Right lobe of liver (tissue), 6 donors: Measurements from ENCODE around the gene ITGB3BP. TPM values are rescaled to one million over a fixed set of nuclear protein-coding genes. Genes with fewer than 3 reads are reported as not detected.
A peak's percentile ranks its signal among the peaks of the same experiment; 100 is the strongest.

Experiments
- ATAC-seq, 4 donors: fragments of 200-7000 bp; cut with Tn5 transposase; one replicate each; pipeline ENCODE4 v1.9.1; 2020; ENCODE audit warnings: mild to moderate bottlenecking in 4 of 4, moderate library complexity in 4 of 4
- DNase-seq, 3 donors: peaks; one replicate each; pipeline ENCODE4 v3.0.0-alpha.2; 2020
- H3K27ac ChIP-seq, 3 donors: fragments of 200-600 bp; one replicate each; pipeline ENCODE4 v1.8.0; 2022
- H3K27me3 ChIP-seq, 2 donors: fragments of 200-600 bp; one replicate each; pipeline ENCODE4 v1.8.0; 2022
- H3K36me3 ChIP-seq, 4 donors: fragments of 200-600 bp; sonication (generic) in 1 of 4; one replicate each; pipeline versions ENCODE4 v1.5.1 to v1.8.0; 2017 to 2022; ENCODE audit warnings: control low read depth in 1 of 4
- H3K4me1 ChIP-seq, 4 donors: fragments of 200-600 bp; sonication (generic) in 1 of 4; one replicate each; pipeline versions ENCODE4 v1.5.1 to v1.8.0; 2017 to 2022; ENCODE audit warnings: control low read depth in 1 of 4
- H3K4me3 ChIP-seq, 3 donors: fragments of 200-600 bp; one replicate each; pipeline ENCODE4 v1.8.0; 2022
- H3K9me3 ChIP-seq, 4 donors: fragments of 200-600 bp; sonication (generic) in 1 of 4; one replicate each; pipeline versions ENCODE4 v1.5.1 to v1.8.0; 2017 to 2022; ENCODE audit warnings: control low read depth in 1 of 4
- CTCF ChIP-seq, 4 donors: fragments of 200-600 bp in 3 of 4; fragments of 450-650 bp in 1 of 4; IDR thresholded peaks; one replicate each; pipeline versions ENCODE4 v1.5.1 to v1.8.0; 2016 to 2022; ENCODE audit warnings: antibody characterized with exemption in 4 of 4, mild to moderate bottlenecking in 2 of 4
- POLR2A ChIP-seq: fragments of 450-650 bp; IDR thresholded peaks from one replicate; pipeline ENCODE4 v1.6.1; 2017; ENCODE audit warnings: antibody characterized with exemption, mild to moderate bottlenecking
- WGBS: methylation state at CpG from one replicate; pipeline ENCODE4 v1.1.6; 2018; ENCODE audit warnings: low coverage, low lambda C conversion rate; ENCODE audit not compliant: insufficient coverage; ENCODE audit errors: missing lambda C conversion rate; 5-methylcytosine and 5-hydroxymethylcytosine counted together
- intact Hi-C, 2 donors: fragments of 100-400 bp; cut with DNase I; formaldehyde crosslinking; loops; one replicate each; pipeline versions ENCODE4 v1.11.2 to v1.14.1; 2022
- total RNA-seq, 6 experiments: library from RNA; depleted of rRNA in 2 of 6; stranded (reverse); fragments of >200 nt in 2 of 6; fragmentation: NEBNext Ultra II Directional in 3 of 6; extraction: Animal tissue kit (Norgen Biotek cat#: 25700) in 3 of 6; gene quantifications; one replicate each; pipeline versions ENCODE4 v1.1.0 to v1.2.4, GENCODE V29; 2016 to 2023
- donor health status: DM: no; HTN: yes; CAD: no.
- donor health status: DM: no; HTN: no; CAD: no.
- donor health status: DM: no; HTN: no; CAD: no.
- donor health status: DM: no; HTN: yes; CAD: no.
- donor health status: DM: no; HTN: yes; CAD: no.

The ITGB3BP gene
- total RNA-seq, 6 experiments from 2014 or later, result 4.3 to 10.7 (median 7.0) TPM

GRCh38 chr1:63548303-63548702, 25.3 kb upstream of the ITGB3BP start:
- intact Hi-C loops, result no loop called here
- Histone ChIP-seq H3K4me1 (no peaks in the 10 kb centered on the region), H3K36me3 (no peaks in the 10 kb centered on the region), H3K27ac (no peak overlapping the region), H3K4me3 (no peak overlapping the region), H3K9me3 (no peaks in the 10 kb centered on the region), H3K27me3 (no peaks in the 10 kb centered on the region)
- TF ChIP-seq POLR2A (no peak), CTCF (IDR thresholded peaks at IDR 0.05) (no peak)
- DNase-seq (no peak), ATAC-seq (no peak)
- 94% methylated on average over 2 of the region's 2 CpGs for WGBS

GRCh38 chr1:63547621-63548294, 24.7 kb upstream of the ITGB3BP start:
- 100% methylated on average over 2 of the region's 2 CpGs for WGBS
- Histone ChIP-seq H3K4me3 (no peak overlapping the region), H3K27ac (no peak overlapping the region), H3K9me3 (no peaks in the 10 kb centered on the region), H3K27me3 (no peaks in the 10 kb centered on the region), H3K4me1 (no peaks in the 10 kb centered on the region), H3K36me3 (no peaks in the 10 kb centered on the region)
- DNase-seq (no peak), ATAC-seq (no peak)
- intact Hi-C loops, result no loop called here
- TF ChIP-seq CTCF (IDR thresholded peaks at IDR 0.05) (no peak), POLR2A (no peak)

- ATAC-seq (no peak), DNase-seq (no peak)
- no peaks in the 10 kb centered on the region for H3K36me3 ChIP-seq
- intact Hi-C loops, result no loop called here
- H3K9me3 ChIP-seq, result no peaks in the 10 kb centered on the region
- H3K4me1 ChIP-seq, result no peaks in the 10 kb centered on the region
- no peak for TF ChIP-seq POLR2A
- TF ChIP-seq CTCF (IDR thresholded peaks at IDR 0.05), result no peak
- no peak overlapping the region for H3K27ac ChIP-seq
- H3K4me3 ChIP-seq, result no peak overlapping the region
- no peaks in the 10 kb centered on the region for H3K27me3 ChIP-seq
Measured at GRCh38 chr1:63545780-63546179, 22.8 kb upstream of the ITGB3BP start.

GRCh38 chr1:63537940-63538339, 14.9 kb upstream of the ITGB3BP start:
- Histone ChIP-seq H3K27me3 (no peaks in the 10 kb centered on the region), H3K4me3 (no peak overlapping the region), H3K27ac (no peak overlapping the region), H3K4me1 (peaks cover 0 to 5% (median 0%) of the 10 kb centered on the region in 4 donors), H3K9me3 (no peaks in the 10 kb centered on the region), H3K36me3 (peaks cover 0 to under 1% (median 0%) of the 10 kb centered on the region in 4 donors)
- no peak for TF ChIP-seq POLR2A
- peak; percentile 38 to 50 (median 44) for TF ChIP-seq CTCF (IDR thresholded peaks at IDR 0.05)
- ATAC-seq (no peak), DNase-seq (no peak)
- intact Hi-C loops, result no loop called here
- 37% methylated on average over 1 of the region's 1 CpG for WGBS
